GM11168 (cell line): ENCODE data around the gene ALPI.

Experiments used
- in situ Hi-C: fragments of 300-500 bp; cut with MboI; formaldehyde crosslinking; loops from one replicate; pipeline ENCODE4 v1.12.0; 2022; ENCODE audit warnings: low sequenced_read_pairs; ENCODE audit not compliant: unreplicated experiment

The ALPI gene

DNA sequence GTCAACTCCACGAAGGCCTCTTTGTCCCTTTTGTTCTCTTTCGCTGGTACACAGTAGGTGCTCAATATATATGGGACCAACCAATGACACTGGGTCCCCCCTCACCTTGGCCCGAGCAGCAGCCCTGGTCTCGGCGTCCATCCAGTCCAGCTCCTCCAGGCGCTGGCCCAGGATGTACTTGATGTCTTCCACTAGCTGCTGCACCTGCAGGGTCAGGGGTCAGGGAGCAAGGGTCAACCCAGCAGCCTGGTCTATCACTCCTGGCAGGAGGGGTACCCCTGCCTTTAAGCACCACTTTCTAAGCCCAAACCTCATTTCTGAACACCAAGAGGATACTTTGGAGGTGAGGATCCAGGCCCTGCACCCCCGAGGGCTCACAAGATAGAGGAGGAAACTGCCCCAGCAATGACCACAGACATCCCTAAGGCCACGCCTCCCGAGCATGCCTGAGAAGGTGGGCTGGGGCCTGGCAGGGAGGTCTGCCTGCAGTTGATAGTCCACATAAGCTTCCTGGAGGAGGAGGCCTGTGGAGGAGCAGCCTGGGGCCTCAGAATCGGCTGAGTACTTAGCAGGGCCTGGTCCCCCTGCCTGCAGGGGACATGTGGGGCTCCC lies 27.5 kb downstream of the ALPI start:
- in situ Hi-C loops: no loop called here

DNA sequence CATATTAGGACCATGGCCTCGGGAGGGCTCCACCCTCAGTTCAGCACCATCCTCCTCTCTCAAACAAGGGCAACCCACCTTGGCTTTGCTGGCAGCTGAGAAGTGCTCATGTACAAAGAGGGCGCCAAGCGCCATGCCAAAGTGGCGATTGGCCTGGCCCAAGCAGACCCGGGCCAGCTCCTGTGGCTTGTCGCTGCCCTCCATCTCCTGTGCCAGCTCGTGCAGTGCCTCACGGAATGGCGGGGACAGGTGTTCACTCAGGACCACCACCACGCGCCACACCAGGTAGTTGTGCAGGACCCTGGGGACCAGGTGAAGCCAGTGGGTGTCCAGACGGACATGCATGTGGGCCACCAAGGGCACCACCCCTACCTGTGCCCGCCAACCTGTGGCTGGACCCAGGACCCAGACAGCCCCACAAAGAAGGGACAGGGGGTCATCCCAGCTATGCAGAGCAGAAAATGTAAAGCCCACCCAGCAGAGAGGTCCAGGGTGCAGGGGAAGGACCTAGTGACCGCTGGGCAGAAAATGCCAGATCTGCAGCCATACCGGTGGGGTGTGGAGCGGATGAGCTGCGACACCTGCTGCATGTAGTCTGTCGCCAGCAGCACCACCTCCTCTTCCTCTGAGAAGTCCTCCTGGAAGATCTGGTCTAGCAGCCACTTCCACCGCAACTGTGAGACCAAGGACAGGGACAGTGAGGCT lies 28.1 kb downstream of the ALPI start:
- in situ Hi-C loops: no loop called here

DNA sequence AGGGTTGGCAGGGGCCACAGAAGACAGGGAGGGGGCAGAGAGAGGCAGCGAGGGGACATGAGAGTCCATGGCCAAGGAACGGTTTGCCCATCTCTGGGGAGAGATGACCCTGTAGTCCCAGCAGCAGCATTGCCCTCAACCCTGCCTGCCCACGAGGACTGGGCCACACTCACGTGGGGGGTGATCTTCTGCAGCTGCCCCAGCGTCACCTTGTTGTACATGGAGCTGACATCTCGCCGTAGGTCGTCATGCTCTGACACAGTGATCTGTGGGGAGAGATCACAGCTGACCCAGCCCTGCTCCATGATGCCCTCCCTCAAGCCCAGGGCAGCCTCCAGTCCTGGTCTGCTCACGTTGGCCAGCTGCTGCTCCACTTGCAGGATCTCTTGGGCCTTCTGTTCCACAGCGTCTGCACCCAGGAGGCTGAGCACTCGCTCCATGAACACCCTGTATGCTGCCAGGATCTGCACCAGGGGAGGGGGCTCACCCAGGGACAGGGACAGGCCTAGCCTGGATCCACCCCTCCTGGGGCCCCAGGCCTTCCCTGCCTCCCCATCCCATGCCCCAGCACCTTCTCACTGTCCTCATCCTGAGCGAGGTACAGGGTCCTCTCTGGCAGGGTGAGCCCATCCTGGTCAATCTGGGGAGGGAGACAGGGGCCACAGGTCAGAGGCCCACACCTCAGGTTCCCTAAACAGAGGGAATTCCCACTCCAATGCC lies 28.8 kb downstream of the ALPI start:
- in situ Hi-C loops: no loop called here

DNA sequence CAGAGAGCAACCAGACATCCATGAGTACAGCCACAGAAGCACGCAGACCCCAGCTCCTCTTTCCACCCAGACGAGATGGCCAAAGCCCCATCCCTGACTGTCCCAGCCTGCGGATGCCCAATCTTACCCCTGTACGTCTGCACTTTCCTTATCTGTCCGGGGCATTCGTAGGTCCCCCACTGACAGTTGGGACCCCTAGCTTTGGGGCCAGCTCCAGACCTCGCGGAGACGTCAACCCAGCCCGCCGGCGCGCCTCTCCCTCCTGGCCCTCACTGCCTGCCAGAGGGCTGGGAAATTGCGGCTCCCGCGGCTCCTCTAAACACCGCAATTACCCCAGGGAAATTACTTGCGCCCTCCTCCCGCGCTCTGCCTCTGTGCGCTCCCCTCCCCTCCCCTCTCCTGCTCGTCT lies 29.4 kb downstream of the ALPI start:
- in situ Hi-C loops: no loop called here

DNA sequence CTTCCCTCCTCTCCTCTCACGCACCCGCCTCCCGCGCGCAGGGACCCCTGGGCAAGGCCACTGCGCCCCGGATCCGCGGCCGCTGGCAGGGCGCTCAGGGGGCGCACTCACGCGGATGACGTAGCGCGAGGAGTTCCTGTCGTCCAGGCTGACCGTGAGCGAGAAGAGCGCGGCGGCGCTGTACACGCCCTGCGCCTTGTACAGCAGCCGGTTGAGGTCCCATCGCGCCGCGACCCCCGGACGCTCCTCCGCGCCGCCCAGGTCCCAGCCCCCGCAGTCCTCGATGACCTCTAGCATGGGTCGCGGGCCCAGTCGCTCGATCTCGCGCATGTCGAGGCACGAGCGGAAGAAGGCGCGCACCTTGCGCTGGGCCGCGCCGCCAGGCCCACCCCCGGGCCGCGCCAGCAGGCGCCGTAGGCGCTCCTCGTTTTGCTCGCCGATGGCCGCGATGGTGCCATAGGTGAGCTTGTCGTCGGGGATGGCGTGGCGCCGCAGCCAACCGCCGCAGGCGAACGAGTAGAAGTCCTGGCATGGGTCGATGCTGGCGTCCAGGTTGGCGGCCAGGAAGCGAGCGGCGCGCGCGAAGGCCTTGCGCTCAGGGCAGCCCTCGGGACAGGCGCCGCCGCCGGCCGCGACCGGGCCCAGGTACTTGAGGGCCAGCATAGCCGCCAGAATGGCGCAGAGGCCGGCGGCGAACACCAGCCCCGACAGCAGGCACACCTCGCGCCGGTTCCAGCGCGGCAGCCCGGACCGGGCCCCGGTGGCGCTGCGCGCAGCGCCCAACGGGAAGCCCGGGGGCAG lies 30.0 kb downstream of the ALPI start:
- in situ Hi-C loops: no loop called here

DNA sequence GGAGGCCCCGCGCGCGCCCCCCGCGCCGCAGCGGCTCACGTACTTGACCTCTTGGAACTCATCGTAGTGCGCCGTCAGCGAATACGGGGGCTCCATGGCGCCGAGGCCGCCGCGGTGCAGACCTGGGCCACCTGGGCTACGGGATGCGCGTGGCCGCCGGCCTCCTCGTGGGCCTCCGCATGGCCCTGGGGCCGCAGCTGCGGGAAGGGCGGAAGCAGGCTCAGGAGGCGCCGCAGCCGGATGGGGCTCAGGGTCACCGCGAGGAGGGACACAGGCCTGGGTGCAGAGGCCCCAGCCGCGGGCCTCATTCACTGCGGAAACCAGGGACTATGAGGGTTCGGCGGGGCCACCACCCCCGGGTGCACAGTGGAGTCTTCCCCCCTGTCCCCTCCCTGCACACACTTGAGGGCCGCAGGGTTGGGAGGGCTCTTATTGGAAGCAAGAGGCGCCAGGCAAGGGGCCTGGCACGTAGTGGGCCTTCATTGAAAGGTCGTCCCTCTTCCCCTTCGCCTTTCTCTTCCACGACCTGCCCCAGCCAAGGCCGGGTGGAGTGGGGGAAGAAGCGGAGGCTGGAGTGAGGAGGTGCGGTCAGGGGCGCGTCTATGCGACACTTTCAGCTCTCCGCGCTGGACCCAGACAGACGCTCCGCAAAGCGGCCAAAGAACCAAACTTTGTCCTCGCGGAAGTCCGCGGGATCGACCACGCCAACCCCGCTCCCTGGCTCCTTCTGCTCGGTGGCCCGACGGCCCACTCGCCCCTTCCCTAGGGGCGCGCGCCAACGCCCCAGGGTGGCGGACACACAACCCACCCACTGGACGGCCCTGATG lies 30.8 kb downstream of the ALPI start:
- in situ Hi-C loops: no loop called here

DNA sequence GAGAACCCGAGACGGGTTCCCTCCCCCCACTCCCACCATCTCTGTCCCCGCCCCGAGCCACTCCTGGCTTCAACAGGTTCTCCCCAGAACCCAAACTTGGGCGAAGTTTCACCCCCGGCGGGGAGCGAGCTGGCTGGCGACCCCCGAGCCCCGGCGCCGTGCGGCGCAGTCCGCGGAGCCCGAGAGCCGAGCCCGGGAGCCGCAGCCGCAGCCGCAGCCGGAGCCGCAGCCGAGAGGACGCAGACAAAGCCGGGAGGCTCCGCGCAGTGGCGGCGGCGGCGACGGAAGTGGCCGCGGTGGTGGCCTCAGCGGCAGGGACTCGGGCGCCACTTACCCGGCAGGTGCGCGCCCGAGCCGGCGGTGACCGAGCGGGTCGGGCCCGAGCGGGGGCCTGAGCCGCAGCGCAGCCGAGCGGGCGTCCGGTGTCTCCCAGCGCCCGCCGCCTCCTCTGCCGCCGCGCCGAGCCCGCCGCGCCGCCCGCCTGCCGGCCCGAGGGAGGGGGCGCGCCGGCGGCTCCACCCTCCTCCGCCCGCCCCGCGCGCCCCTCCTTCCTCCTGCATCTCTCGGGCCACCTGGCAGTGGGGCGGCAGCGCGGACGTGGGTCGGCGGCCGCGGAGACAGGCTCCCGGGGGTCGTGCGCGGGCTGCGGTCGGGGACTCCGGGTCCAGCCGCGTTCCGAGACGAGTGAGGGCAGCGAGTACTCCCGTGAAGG lies 31.6 kb downstream of the ALPI start, which contains the start of gene ECEL1:
ECEL1 (minus strand) TSS at position 450 of the 712 bp plus-strand sequence. CDS start 1,181 bp downstream, outside the sequence.
- in situ Hi-C loops: no loop called here

DNA sequence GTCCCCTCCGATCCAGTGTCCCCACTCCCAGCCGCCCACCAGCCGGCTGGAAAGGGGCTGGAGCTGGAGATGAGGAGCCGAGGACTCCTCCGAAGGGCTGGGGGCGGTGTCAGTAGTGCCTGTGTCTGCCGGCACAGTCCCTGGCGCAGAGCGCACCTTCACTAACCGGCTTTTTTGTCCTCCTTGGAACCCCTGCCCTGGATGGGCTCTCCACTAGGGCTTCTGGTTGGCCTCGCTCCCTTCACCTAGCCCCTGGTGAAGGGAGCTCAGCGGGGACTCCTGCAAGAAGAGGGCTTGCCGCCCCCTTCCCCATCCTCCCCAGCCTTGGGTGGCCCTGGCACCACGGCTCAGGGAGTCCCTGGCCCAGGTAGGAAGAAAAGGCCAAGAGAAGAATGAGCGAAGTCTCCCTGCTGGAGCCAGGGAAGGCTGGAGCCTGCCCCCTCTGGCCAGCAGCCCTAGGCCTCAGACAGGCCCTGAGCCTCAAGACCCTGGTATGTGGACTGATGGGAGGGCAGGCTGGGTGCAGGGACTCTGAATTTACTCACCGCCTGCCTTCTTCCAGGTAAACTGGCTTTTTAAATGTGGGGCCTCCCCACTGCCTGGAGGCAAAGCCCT lies 32.3 kb downstream of the ALPI start:
- in situ Hi-C loops: no loop called here

DNA sequence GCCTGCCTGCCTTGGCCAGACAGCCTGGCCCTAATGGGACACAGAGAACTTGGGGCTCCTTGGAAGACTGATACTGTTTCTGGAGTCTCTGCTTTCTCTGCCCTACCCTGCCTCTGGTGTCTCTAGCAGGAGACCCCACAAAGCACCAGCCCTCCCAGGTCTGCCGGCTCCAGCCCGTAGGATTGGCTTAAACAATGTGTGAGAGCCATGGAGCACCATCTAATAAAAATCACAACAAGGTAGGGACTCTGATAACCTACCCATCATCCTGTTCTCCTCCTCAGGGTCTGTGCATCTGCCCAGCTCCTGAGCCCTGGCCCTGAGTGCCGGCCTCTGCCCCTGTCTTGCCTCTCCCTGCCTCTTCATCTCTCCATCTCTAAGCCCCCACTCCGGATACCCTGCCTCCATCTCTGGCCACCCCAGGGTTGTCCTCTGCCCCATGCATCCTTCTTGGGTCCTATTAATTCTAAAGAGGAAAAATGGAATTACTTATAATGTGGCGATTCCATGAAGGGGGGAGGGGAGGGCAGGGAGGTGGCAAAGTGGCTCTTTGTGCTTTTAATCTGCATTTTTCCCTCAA lies 32.9 kb downstream of the ALPI start:
- in situ Hi-C loops: no loop called here

DNA sequence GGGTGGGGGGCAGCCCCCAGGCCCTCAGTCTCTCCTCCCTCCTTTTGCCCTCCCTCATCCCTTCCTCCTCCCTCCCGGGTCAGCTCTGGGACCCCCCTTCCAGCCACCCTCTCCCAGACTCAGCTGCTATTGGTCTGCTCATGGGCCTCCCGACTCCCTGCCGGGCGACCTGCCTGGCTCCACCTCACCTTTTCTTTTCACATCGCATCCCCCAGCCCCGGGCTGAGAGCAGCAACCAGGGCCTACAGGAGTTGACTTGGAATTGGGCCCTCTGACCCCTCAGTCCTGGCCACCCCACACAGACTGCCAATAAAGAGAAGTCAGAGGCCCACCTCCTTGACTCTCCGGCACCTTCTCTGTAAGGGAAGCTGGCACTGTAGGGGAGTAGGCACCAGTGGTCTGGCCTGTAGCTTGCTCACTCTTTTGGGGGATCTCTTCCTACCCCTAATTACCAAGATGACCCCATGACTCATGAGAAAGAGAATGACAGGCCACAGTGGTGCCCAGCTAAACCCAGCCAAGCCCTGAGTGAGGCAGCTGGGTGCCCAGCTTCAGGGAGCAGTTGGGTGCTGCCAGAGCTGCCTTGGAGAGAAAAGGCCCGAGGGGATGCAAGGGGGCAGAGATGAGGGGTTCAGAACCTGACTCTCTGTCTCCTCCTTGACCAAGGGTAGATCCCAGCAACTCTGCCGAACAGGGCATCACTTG lies 33.7 kb downstream of the ALPI start:
- in situ Hi-C loops: no loop called here

DNA sequence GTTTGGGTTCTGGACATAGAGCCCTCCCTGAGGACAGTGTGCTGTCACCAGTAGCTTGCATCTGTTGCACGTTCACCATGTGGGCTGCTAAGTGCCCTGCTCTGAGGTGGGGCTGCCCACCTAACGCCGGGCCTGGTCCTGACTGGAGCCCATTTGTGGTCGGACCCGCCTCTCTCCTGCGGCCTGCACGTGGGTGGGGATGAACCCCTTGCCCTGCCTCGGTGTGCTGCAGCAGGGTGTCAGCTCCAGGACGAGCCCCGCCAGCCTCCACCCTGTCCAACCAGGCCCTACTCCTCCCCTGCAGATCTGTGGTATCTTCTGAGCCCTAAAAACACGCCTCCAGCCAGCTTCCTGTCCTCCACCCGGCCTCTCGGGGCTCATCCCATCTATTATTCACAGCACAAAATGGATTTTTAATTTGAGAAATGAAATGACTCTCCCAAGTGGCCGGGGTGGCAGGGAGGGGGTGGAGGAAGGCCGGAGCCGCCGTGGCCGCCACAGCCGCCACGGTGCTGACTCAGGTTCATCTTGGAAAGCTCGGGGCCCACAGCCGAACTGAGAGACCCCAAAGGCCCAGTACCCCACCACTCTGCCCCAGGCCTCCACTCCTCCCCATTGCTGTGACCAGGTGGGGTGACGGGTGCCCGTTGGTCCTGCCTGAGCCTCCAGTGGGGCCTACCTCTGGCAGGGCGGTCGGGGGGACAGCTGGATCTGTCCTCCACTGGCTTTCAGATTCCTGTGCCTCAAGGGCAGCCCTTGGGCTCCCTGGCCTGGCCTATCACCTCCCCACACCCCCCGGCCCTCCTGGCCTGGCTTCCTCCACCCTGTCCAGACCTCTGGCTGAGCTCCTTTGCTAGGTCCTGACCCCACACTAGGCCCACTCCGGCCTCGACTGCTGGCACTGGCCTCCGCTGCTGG lies 34.5 kb downstream of the ALPI start:
- in situ Hi-C loops: no loop called here

DNA sequence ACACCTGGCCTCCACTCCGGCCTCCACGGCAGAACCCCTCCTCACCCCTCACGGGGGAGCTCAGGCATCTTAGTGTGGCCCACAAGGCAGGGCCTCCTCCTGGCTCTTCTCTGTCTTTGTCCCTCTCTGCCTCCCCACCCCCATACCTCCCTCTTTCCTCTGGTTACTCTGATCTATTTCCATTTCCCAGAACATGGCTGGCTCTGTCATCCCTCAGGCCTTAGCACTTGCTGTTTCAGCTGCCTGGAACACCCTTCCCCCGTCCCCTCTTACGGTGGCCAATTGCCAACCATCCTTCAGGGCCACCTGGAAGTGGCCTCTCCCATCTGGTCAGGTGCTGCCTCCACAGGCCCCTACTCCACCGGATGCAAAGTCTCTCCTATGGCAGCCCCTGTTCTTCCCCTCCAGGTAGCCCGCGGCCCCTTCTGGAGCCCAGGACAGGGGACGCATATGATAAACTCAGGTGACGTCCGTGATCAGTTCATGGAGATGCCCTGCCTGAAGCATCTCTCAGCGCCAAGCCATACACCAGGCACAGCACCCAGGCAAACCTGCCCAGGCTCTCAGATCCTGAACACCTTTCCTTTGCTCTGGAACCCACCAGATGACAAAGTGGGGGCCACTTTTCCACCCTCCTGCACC lies 35.3 kb downstream of the ALPI start:
- in situ Hi-C loops: no loop called here

DNA sequence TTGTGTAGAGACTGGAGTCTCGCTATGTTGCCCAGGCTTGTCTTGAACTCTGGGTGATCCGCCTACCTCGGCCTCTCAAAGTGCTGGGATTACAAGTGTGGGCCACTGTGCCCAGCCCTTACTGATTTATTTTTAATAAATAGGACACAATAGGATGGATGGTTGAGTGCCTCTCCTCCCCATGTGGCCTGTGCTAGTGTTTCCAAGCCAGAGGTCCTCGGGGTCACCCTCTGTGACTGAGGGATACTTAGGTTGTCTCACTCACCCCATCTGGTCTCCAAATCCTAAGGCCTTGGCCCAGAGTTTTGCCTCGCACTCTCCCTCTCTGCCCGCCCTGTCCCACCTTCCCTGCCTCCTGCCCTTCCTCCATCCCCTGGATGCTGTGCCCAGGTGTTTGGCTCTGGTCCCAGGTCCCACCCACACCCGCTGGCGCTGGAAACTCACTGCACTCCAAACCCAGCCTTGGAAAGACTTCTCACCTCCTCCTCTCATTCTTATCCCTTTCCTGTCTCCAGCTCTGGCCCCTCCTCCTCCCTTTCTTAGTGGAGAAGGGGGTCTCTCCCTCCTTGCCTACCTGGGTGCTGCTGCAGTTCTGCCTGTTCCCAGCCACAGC lies 36.4 kb downstream of the ALPI start:
- in situ Hi-C loops: no loop called here

DNA sequence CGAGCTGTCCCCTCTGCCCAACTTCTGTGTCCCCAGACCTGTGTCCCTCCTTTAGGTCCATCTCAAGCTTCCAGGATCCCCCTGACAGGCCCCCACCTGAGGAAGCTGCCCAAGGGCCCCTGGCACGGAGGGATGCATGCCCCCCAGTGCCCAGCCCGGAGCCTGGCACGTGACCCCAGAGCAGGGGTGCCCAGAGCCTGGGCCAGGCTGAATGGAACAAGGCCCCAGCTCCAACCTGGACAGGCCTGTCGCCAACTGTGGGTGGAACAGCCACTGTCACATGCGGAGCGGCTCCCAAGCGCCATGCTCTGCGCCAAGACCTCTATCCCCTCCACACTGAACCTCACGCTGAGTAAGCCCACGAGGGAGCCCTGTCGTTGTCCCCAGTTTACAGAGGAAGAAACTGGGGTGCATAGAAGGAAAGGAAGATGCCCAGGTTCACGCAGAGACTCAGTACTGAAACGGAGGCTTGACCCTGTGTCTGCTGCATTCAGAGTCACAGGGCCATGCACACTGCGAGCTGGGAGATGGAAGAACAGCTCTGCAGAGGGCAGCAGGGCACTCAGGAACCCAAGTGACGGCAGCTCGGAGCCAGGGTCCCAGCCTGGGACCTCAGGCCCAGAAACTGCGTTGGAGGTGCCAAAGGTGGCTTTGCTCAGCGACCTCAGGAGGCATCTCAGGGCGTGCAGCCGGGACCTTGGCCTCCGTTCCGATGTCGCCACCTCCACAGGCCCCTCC lies 37.2 kb downstream of the ALPI start:
- in situ Hi-C loops: no loop called here
